IgD-negative memory B cell (primary cell): Measurements from ENCODE around the gene HEMK1. TPM values are rescaled to one million over a fixed set of nuclear protein-coding genes. Genes with fewer than 3 reads are reported as not detected.

Experiments
- H3K27ac Mint-ChIP-seq, 3 donors: one replicate each; pipeline ENCODE4 v1.8.0; 2020 to 2022; ENCODE audit warnings: mild to moderate bottlenecking in 3 of 3, mixed read lengths in 3 of 3, moderate library complexity in 1 of 3
- H3K27me3 Mint-ChIP-seq: one replicate; pipeline ENCODE4 v1.8.0; 2021; ENCODE audit warnings: mixed read lengths
- H3K36me3 Mint-ChIP-seq: one replicate; pipeline ENCODE4 v1.8.0; 2020; ENCODE audit warnings: mild to moderate bottlenecking, mixed read lengths
- H3K4me1 Mint-ChIP-seq, 3 donors: one replicate each; pipeline ENCODE4 v1.8.0; 2020 to 2022; ENCODE audit warnings: mixed read lengths in 3 of 3, mild to moderate bottlenecking in 1 of 3
- H3K4me3 Mint-ChIP-seq, 4 donors: one replicate each; pipeline ENCODE4 v1.8.0; 2020 to 2022; ENCODE audit warnings: mild to moderate bottlenecking in 4 of 4, mixed read lengths in 4 of 4, moderate library complexity in 3 of 4
- H3K9me3 Mint-ChIP-seq, 3 donors: one replicate each; pipeline ENCODE4 v1.8.0; 2020 to 2021; ENCODE audit warnings: mixed read lengths in 3 of 3, mild to moderate bottlenecking in 1 of 3
- polyA plus RNA-seq: library from polyadenylated mRNA; unstranded; fragments of 300-500 nt; fragmentation: Illumina TruSeq; gene quantifications from one replicate; pipeline ENCODE4 v1.2.3, GENCODE V29; 2021

The HEMK1 gene
- polyA plus RNA-seq, 1 donor from 2014 or later: 30.5 TPM

DNA sequence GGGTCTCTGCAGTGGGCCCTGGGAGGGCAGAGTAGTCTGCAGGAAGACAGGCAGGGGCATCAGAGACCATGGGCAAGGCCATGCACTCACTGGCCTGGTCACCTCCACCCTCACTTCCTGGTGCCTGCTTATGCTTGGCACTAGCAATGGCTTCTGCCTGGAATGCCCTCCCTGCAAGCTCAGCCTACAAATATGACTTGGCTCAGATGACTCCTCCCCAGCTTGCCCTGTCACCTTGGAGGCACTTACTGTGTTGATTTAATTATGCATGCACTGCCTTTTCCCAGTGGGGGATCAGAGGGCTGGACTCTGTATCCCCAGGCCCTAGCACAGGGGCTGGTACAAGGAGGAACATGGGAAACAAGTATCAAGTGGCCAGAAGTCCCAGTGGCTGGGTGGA lies 9.6 kb upstream of the HEMK1 start:
- peaks cover 0 to 2% (median 0%) of the 10 kb centered on the region in 3 donors for H3K4me1 Mint-ChIP-seq
- no peaks in the 10 kb centered on the region for H3K36me3 Mint-ChIP-seq
- no peaks in the 10 kb centered on the region for H3K9me3 Mint-ChIP-seq
- no peaks in the 10 kb centered on the region for H3K27me3 Mint-ChIP-seq
- no peak overlapping the region for H3K4me3 Mint-ChIP-seq
- no peak overlapping the region for H3K27ac Mint-ChIP-seq

DNA sequence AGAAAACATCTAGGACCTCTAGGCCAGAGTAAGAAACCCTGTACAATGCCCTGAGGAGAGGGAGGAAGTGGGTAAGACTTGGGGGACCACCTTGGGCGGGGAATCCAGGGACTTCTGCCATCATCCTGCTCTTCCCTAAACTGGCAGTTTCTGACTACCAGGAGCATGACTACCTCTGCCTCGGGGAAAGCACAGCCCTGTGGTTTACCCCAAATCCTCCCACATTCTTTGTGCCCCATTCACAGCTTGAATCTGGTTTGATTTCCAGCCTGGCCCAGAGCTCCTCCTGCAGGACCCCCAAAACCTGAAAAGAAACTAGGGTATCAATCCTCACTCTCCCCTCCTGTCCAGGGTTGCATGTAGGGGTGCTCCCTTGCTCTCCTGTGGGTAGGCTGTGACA lies 6.5 kb upstream of the HEMK1 start:
- no peaks in the 10 kb centered on the region for H3K36me3 Mint-ChIP-seq
- H3K4me1 Mint-ChIP-seq: peaks cover 4 to 11% (median 11%) of the 10 kb centered on the region in 3 donors
- no peaks in the 10 kb centered on the region for H3K9me3 Mint-ChIP-seq
- no peaks in the 10 kb centered on the region for H3K27me3 Mint-ChIP-seq
- no peak overlapping the region for H3K4me3 Mint-ChIP-seq
- H3K27ac Mint-ChIP-seq: no peak overlapping the region

GRCh38 chr3:50563867-50564266 lies 5.5 kb upstream of the HEMK1 start:
- H3K4me3 Mint-ChIP-seq: no peak overlapping the region
- H3K36me3 Mint-ChIP-seq: no peaks in the 10 kb centered on the region
- peak overlapping the region in 1 of 3 donors; percentile 62 for H3K27ac Mint-ChIP-seq
- no peaks in the 10 kb centered on the region for H3K27me3 Mint-ChIP-seq
- peaks cover 6 to 15% (median 13%) of the 10 kb centered on the region in 3 donors for H3K4me1 Mint-ChIP-seq
- H3K9me3 Mint-ChIP-seq: no peaks in the 10 kb centered on the region

- H3K4me3 Mint-ChIP-seq: peak overlapping the region in 1 of 4 donors; percentile 5
- H3K27me3 Mint-ChIP-seq: no peaks in the 10 kb centered on the region
- H3K4me1 Mint-ChIP-seq: peaks cover 6 to 20% (median 13%) of the 10 kb centered on the region in 3 donors
- H3K27ac Mint-ChIP-seq: peak overlapping the region in 1 of 3 donors; percentile 19
- H3K9me3 Mint-ChIP-seq: no peaks in the 10 kb centered on the region
- no peaks in the 10 kb centered on the region for H3K36me3 Mint-ChIP-seq
Observed at GRCh38 chr3:50564321-50564720, 5.0 kb upstream of the HEMK1 start.

GRCh38 chr3:50567011-50567385 lies 2.3 kb upstream of the HEMK1 start:
- H3K27me3 Mint-ChIP-seq: no peaks in the 10 kb centered on the region
- H3K4me3 Mint-ChIP-seq: peak overlapping the region; percentile 87 to 96 (median 88)
- no peaks in the 10 kb centered on the region for H3K9me3 Mint-ChIP-seq
- no peaks in the 10 kb centered on the region for H3K36me3 Mint-ChIP-seq
- H3K27ac Mint-ChIP-seq: peak overlapping the region in 2 of 3 donors; percentile 11 to 32
- H3K4me1 Mint-ChIP-seq: peaks cover 10 to 23% (median 20%) of the 10 kb centered on the region in 3 donors

DNA sequence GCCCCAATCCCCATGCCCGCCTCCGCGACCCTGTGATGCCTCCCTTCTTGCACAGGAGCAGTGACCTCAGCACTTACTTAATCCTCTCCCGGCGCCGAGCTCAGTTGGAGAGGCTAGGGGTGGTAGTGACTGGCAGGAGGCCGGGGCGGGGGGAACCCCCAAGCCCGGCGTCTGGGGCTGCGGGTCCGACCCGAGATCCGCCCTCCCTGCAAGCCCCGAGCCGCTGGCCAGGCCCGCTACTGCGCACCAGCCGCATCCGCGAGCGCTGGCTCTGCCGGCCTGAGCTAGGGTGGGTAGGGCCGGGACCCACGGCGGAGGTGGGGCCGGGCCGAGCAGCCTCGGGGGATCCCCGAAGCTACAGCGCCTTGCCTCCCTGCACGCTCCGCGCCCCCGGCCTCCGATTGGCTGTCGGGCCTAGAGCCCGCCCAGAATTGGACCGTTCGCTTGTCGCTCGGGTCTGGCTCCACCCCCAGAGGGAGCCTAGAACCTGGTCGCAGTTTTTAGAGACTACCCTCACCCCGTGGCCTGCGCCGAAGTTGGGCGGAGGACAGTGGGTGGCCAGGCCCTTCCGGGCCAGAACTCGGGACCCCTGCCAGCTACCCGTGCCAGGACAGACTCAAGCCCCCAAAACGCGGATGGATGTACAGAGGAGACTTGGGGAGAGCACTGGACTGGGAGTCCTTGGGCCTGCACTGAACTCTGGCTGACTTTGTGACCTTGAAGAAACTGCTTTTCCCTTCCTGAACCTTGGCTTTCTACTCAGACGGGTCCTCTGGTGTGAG lies 1.7 kb upstream of the HEMK1 start, which contains the start of gene C3orf18:
Gene C3orf18 (minus strand): TSS at position 362 of the 782 bp plus-strand sequence. CDS start 2,048 bp downstream, outside the sequence.
- peaks cover 3% of the 10 kb centered on the region for H3K36me3 Mint-ChIP-seq
- H3K27ac Mint-ChIP-seq: peak within 1 kb of the TSS; percentile 11 to 98 (median 96)
- H3K27me3 Mint-ChIP-seq: no peaks in the 10 kb centered on the region
- H3K9me3 Mint-ChIP-seq: no peaks in the 10 kb centered on the region
- H3K4me3 Mint-ChIP-seq: peak within 1 kb of the TSS; percentile 87 to 98 (median 97)
- peaks cover 13 to 23% (median 23%) of the 10 kb centered on the region in 3 donors for H3K4me1 Mint-ChIP-seq

DNA sequence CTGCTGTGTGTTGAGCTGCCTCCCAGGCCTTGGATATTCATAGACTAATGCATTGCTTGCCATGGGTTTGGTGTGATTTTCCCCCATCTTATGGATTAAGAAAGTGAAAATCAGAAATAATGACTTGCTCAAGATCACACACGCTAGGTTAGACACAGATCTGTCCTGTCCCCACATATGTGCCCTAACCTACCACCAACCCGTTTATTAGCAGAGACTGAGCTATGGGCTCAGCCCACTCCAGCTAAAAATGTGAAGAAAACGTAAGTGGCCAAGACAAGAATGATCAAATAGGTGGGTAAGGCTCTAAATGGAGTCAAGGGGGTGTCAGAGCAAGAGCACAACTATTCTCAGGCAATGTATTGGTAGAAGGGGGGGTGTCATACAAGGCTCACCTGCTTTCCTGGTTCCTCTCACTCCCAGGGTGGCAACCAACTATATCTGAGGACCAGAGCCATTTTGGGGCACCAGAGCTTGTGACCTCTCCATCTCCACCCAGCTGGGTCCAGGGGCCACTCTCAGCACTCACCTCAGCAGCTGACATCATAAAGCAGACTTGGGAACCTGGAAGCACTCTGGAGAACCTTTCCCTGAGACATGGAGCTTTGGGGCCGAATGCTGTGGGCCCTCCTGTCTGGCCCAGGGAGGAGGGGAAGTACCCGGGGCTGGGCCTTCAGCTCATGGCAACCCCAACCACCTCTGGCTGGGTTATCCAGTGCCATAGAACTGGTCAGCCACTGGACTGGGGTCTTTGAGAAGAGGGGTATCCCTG lies 1.4 kb downstream of the HEMK1 start:
- Mint-ChIP-seq H3K4me3 (peak overlapping the region; percentile 72 to 96 (median 92)), H3K27me3 (no peaks in the 10 kb centered on the region), H3K4me1 (peaks cover 11 to 23% (median 20%) of the 10 kb centered on the region in 3 donors), H3K9me3 (no peaks in the 10 kb centered on the region), H3K36me3 (peaks cover 3% of the 10 kb centered on the region), H3K27ac (peak overlapping the region in 2 of 3 donors; percentile 96 to 98)

DNA sequence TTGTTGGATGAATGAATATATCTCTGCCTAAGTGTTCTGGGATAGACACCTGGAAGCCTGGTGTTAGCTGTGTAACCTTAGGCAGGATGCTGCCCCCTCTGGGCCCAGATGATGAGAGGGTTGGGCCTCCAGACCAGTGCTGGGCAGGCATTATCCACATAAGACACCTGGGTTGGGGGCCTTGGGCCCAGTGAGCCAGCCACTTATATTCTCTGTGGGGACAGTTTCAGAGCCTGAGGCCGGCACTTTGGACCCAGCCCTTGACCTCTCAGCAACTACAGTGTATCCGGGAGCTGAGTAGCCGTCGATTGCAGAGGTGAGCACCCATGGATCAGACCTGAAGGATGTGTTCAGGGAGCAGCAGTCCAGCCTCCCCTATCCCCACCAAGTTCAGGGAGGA lies 2.2 kb downstream of the HEMK1 start:
- Mint-ChIP-seq H3K36me3 (peaks cover 3% of the 10 kb centered on the region), H3K9me3 (no peaks in the 10 kb centered on the region), H3K27ac (no peak overlapping the region), H3K4me1 (peaks cover 11 to 20% (median 17%) of the 10 kb centered on the region in 3 donors), H3K4me3 (peak overlapping the region in 1 of 4 donors; percentile 96), H3K27me3 (no peaks in the 10 kb centered on the region)

DNA sequence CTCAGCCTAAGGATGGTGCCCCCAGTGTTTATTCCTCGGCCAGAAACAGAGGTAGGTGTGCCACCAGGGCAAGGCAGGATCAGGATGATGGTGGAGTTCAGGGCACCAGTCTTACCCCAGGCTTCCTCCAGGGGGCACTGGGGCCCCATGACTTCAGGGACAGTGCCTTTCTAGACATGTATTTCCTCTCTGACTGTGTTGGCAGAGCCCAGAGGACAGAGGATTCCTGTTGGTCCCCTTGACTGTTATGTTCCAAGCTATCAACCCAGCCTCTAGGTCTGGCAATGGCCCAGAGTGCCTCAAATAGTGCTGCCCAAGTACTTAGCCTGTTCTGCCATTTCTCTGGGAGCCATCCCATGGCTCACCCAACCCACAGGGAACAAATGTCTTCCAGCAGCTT lies 2.8 kb downstream of the HEMK1 start:
- Mint-ChIP-seq H3K27ac (peak overlapping the region; percentile 28 to 78 (median 65)), H3K4me1 (peaks cover 11 to 15% (median 15%) of the 10 kb centered on the region in 3 donors), H3K27me3 (no peaks in the 10 kb centered on the region), H3K36me3 (peaks cover 3% of the 10 kb centered on the region), H3K4me3 (peak overlapping the region; percentile 12 to 78 (median 44)), H3K9me3 (no peaks in the 10 kb centered on the region)

DNA sequence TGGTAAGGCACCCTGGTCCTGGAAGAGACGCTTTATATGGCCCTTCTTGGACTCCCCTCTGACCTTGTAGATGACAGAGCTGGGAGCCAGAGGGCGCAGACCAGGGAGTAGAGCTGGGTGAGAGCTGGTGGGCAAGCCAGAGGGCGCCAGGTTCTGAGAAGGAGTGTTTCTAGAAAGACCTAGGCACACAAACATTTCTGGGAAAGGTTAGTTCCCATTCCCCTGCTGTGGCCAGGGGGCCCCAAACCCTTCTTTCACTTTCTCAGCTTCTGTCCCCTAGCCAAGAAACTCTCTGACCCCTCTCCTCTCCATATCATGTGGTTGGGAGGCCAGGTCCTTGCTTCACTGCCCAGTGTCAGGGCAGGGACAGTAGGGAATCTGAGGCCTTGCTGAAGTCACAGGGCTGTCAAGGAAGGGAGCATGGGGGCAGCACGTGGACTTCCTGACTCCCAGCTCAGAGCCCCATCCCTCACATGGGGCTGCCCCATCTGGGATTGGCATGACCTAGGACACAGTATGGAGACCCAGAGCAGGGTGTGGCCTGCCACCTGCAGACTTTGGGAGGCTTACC lies 3.6 kb downstream of the HEMK1 start:
- Mint-ChIP-seq H3K36me3 (peaks cover 3% of the 10 kb centered on the region), H3K27ac (peak overlapping the region in 1 of 3 donors; percentile 78), H3K4me3 (peak overlapping the region in 1 of 4 donors; percentile 78), H3K4me1 (peaks cover 8 to 12% (median 11%) of the 10 kb centered on the region in 3 donors), H3K9me3 (no peaks in the 10 kb centered on the region), H3K27me3 (no peaks in the 10 kb centered on the region)

DNA sequence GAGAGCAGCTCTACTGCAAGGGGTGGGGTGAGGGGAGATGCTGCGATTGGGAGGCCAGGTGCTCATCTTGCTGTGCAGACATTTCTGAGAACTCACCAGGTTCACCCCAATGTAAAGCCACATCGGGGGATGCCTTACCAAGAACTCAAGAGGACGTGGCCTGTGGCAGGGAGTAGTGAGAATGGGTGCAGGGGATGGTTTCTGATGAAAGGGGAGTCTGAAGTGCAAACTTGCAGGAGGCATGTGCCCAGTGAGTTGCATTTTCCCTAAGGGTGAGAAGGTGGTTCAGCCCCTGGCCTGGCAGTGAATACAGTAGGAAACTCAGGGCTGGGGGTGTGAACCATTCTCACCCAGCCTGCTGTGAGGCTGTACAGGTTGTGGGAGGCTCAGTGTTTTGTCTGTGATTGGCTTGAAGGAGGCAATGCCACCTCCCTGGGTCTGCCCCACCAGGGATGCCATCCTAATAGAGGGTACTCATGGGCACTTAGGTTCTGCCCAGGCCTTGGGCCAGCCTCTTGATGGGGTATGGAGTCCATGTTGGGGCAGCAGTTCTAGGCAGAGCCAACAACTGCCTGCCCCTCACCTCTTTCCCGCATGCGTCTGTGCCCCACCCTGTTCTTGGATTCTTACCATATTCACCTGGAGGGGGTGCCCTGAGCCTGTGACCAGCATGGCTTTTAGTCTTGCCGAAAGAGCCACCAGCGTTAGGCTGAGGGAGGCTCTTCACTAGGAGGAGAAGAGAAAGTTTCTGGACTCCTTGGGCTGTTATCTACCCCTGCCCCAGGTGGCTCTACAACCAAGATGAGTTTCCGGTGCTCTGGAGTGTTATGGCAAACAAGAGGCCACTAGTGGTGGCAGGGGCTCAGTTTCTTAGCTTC lies 4.5 kb downstream of the HEMK1 start:
- Mint-ChIP-seq H3K4me1 (peaks cover 7 to 11% (median 9%) of the 10 kb centered on the region in 3 donors), H3K4me3 (no peak overlapping the region), H3K36me3 (peaks cover 3% of the 10 kb centered on the region), H3K27ac (peak overlapping the region in 1 of 3 donors; percentile 78), H3K27me3 (no peaks in the 10 kb centered on the region), H3K9me3 (no peaks in the 10 kb centered on the region)

- Mint-ChIP-seq H3K4me3 (no peak overlapping the region), H3K9me3 (no peaks in the 10 kb centered on the region), H3K4me1 (peaks cover 2 to 11% (median 7%) of the 10 kb centered on the region in 3 donors), H3K27ac (no peak overlapping the region), H3K36me3 (peaks cover 3% of the 10 kb centered on the region), H3K27me3 (no peaks in the 10 kb centered on the region)
Observed at GRCh38 chr3:50574444-50574831, 5.1 kb downstream of the HEMK1 start.

- Mint-ChIP-seq H3K4me3 (no peak overlapping the region), H3K27ac (no peak overlapping the region), H3K36me3 (peaks cover 3% of the 10 kb centered on the region), H3K4me1 (peaks cover 0 to 7% (median 4%) of the 10 kb centered on the region in 3 donors), H3K9me3 (no peaks in the 10 kb centered on the region), H3K27me3 (no peaks in the 10 kb centered on the region)
Observed at GRCh38 chr3:50575372-50575771, 6.0 kb downstream of the HEMK1 start.

GRCh38 chr3:50577348-50577747 lies 8.0 kb downstream of the HEMK1 start:
- Mint-ChIP-seq H3K27me3 (no peaks in the 10 kb centered on the region), H3K36me3 (no peaks in the 10 kb centered on the region), H3K4me1 (no peaks in the 10 kb centered on the region), H3K27ac (no peak overlapping the region), H3K9me3 (no peaks in the 10 kb centered on the region), H3K4me3 (no peak overlapping the region)
